Fibroblast of pulmonary artery (primary cell): Measurements from ENCODE around the gene ABCD1.

Source experiments
- DNase-seq: peaks from one replicate; pipeline ENCODE4 v3.0.0-alpha.2; 2010; ENCODE audit warnings: low read depth
- H3K4me3 ChIP-seq: replicated peaks from 2 replicates; pipeline ENCODE4 v1.5.1; 2011; ENCODE audit warnings: low read depth, mild to moderate bottlenecking, control low read depth, low read length, moderate library complexity
- CTCF ChIP-seq: IDR thresholded peaks from 2 replicates; pipeline ENCODE4 v1.5.1; 2011; ENCODE audit warnings: mild to moderate bottlenecking, control low read depth, low read length, inconsistent platforms; ENCODE audit errors: missing control alignments

The ABCD1 gene

GRCh38 chrX:153709726-153710674, 14.7 kb upstream of the ABCD1 start:
- no peak for TF ChIP-seq CTCF
- no peak for DNase-seq
- H3K4me3 ChIP-seq, result no peak overlapping the region

GRCh38 chrX:153714256-153714655, 10.4 kb upstream of the ABCD1 start:
- H3K4me3 ChIP-seq, result no peak overlapping the region
- TF ChIP-seq CTCF, result no peak
- no peak for DNase-seq

- TF ChIP-seq CTCF, result no peak
- H3K4me3 ChIP-seq, result no peak overlapping the region
- no peak for DNase-seq
These were observed 7.2 kb upstream of the ABCD1 start for GRCh38 chrX:153717445-153717844.

GRCh38 chrX:153719238-153719637, 5.4 kb upstream of the ABCD1 start:
- no peak for TF ChIP-seq CTCF
- no peak for DNase-seq
- no peak overlapping the region for H3K4me3 ChIP-seq

- TF ChIP-seq CTCF, result no peak
These were observed 5.0 kb upstream of the ABCD1 start for GRCh38 chrX:153719701-153720100.

GRCh38 chrX:153722704-153723350, 1.8 kb upstream of the ABCD1 start:
- TF ChIP-seq CTCF, result no peak
- DNase-seq, result no peak
- H3K4me3 ChIP-seq, result peak overlapping the region; percentile 67

More at GRCh38 chrX:153719701-153720100, 5.0 kb upstream of the ABCD1 start:
- no peak overlapping the region for H3K4me3 ChIP-seq
- DNase-seq, result no peak
